ENCODE results near the gene NLGN1.

The NLGN1 gene

DNA sequence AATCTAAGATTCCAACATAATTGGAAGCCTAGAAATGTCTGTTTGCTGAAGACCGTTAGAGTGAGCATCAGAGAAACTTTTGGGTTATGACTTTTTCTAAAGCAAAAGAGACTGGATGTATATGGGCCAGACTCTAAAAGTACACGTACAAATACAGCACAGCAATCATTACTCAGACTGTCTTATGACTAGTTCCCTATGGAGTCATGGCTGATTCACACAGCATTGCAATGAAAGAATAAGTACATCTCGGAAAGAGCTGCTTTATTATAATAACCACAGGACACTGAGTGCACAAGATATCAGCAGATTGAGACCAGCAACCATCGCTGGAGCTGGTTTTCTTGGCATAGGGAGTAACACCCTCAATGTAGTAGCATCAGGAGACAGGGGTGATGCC lies 618.6 kb downstream of the NLGN1 start:
- DNase-seq, result no peak

DNA sequence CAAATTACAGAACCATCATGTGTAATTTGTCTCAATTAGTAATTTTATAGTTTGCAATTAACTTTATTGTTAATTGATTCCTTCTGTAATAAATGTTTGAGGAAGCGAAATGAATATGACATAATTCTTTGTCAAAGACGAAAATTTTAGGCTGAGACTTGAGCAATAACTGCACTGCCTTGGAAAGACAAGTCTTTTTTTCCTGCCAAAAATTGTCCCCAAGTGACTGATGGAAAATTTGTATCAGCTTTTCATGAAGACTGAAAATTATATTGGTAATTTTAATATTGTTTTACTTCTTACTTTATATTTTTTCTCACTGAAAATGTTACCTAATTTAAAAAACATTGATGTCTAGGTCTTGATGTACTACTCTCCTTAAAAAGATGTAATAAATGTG lies 622.6 kb downstream of the NLGN1 start:
- DNase-seq, result no peak

DNA sequence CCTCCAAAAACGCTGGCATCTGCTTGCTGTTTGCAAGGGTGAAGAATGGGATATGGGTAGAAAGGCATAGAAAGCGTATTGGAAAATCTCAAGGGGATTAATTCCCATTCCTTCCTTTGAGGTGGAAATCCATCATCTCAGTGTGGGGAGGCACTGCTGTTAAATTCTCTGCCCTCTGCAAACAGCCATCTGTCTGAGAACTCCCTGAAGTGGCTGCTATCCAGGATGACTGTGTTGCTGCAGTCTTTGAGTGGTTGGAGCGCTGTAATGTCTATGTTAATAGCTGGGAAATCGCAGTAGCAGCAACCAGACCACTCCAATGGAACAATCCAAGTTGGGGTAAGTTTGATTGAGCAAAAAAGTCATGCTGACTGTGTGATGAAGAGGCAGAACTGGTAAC lies 625.9 kb downstream of the NLGN1 start:
- no peak for DNase-seq

DNA sequence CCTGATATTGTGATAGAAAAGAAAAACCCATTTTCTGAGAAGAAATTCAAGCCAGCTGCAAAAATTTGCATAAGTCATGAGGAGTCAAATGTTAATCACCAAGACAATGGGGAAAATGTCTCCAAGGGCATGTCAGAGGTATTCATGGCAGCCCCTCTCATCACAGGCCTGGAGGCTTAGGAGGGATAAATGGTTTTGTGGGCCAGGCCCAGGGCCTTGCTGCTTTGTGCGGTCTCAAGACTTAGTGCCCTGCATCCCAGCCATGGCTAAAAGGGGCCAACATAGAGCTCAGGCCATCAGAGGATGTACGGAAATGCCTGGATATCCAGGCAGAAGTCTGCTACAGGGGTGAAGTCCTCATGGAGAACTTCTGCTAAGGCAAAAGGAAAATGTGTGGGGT lies 631.1 kb downstream of the NLGN1 start:
- DNase-seq, result no peak

DNA sequence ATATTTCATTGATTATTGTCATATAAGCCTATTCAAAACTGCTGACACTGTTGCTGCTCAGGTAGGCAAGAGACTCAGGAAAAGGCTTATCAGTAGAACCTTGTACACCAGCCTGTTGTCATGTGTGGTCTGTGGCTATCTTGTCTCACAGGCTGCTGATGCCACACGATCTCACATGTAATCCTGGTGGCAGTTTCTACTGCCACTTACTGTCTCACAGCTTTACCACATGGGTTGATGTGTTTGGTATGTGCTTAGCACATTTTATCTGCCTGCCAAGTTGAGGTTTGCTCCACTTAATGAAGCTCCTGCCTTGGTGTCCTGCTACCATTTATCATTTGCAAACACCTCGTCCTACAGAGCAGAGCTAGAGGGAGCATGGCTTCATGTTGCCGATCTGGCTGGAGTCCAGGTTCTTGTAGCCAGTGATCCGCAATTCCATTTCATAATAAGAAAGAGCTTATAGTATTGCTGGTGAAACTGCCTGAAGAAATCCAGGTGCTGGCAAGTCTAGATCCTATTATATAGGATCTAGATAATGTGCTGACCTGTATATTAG lies 637.9 kb downstream of the NLGN1 start:
- no peak for DNase-seq

DNA sequence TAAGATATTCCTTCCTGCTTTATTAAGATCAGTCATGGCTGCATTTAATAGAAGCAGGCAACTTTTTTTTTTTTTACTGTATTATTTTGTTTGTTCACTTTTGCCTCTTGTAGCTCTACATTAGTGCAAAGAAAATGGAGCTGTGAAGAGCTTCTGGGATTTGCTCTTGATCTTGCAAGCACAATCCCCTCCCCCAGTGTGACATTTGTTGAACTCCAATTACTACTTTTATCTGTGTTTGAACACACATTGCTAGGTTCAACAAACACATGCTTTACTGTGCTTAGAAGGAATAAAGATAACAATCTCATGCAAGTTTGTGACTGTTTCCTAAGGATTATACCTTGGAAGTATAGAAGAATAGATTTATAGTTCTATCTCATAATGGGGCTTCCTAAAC lies 648.8 kb downstream of the NLGN1 start:
- DNase-seq, result no peak

DNA sequence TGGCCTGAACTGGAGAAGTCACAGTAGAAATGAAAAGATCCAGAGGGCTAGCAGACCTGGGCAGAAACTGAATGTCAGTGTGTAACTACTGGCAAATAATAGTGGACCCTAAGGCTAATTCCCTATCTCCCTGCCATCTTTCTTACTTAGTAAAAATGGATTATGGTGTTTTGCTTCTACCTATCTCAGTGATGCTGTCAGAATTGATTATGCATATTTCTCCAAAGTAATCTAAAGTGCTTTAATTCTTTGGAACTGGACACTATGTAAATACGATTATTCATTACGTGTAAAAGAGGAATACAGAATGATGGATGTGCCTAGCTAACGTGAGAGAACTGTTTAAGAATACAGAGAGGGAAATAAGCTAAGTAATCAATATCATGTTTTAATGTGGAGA lies 651.9 kb downstream of the NLGN1 start:
- DNase-seq, result no peak

DNA sequence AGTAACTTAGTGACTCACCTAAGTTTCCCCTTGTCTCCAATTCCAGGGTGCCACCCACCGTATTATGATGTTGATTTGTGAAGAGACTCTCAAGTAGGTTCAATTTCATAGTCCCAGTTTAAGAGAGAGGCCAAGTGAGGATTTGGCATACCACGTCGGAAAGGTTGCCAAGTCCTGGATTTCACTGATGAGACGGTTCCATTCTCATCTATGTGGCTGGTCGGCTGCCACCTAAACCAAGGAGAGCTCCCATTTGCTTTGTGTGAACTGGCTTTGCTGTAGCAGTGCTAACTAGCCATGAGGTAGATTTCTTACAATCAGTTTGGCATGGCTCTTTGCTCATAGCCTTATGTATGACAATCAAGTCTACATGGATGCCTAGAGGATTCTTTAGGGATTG lies 653.6 kb downstream of the NLGN1 start:
- DNase-seq, result no peak

DNA sequence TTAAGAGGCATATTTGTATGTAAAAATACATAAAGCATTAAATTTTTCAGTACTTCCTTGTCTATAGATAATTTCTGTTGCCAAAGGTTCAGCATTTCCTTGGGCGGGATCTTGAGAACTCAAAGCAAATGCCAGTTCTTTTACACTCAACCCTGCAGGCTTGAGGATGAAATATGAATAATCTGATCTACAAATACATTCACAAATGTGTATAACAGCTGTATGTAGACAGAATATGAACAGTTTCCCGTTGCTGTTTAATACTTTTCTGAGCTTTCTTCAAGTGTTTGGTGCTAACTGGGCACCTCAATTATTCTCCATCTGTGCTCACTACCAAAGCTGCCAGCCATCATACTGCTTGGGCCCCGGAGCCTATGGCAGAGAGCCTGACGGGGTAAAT lies 661.3 kb downstream of the NLGN1 start:
- DNase-seq, result no peak

DNA sequence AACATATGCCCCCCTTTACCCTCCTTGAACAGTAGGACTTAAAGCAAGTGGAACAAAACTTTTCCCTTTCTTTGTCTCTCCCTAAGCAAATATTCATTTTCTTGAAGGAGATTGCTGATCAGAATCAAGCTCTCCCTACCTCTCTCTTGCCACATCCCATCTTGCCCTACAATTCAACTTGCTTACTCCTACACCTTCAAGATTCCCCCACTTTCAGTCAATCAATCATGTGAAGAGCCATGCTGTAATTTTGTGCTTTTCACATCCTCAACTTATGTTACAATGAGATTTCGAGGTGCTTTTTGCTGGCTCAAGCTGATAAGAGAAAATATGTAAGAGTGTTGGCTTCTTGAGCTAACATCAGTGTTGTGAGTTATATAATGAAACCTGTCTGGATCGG lies 662.9 kb downstream of the NLGN1 start:
- no peak for DNase-seq

DNA sequence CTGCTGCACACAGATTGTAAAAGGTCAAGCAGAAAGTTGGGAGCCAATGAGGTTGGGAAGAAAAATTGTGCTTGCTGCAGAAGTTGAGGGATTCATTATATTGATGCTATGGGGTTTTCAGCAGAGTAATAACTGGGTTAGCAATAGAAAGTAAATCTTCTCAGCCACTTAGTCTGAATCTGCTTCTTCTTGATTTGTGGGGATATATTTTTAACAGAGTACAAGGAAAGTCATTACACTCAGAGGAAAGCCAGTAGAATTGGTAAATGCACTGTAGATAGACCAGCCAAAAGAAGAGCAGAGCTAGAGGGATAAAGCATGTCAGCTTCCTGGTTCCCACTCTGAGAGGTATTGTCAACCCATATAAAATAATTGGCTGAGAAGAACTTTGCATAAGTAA lies 663.6 kb downstream of the NLGN1 start:
- DNase-seq, result no peak

DNA sequence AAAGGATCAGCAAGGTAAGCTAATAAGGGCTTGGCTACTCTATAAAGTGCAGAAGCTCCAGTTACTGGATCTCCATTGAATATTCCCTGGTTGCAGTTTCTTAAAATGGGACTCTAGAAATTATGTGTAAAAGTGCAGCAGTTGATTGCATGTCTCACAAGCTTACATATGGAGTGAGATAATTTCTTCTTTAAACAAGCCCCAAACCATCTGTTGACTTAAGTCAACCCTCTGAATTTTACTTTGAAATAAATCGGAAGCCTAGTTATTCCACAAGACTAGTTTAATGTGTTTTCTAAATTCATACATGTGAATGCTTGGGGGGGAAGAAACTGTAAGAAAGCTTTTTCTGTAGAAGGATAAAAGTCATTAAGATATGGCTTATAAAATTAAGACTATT lies 664.2 kb downstream of the NLGN1 start:
- DNase-seq, result no peak

DNA sequence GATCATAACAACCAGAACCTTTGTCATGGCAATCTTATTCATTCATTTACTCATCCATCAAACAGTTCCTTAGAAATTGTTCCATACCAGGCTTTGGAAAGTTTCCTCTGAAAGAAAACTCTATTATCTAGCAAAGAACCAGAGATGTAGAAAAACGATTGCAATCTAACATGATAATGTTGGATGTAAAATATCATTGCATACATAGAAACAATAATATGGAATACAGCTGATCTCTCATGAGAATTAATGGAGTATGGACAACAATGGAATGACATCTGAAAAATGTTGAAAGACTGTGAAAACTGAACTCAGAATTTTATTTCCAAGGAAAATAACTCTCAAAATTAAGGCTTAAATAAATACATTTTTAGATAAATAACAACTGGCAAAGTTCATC lies 665.4 kb downstream of the NLGN1 start:
- no peak for DNase-seq

DNA sequence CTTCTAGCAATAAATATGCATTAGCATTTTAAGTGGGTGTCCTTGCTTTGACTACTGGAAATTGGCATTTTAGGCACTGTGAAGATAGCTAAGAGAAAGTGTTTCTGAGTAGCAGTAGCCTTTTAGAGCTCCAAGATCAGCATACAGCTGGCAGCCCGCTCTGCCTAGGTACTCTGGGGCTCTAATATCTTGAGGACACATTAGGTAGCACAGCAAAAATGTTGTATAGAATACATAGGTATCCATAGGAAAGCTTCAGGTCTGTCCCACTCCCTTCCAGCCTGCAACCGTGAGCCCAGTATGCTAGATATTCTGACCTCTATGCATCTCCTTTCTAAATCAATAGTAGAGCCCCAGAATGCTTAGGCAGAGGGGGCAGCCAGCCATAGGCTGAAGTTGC lies 670.5 kb downstream of the NLGN1 start:
- no peak for DNase-seq

DNA sequence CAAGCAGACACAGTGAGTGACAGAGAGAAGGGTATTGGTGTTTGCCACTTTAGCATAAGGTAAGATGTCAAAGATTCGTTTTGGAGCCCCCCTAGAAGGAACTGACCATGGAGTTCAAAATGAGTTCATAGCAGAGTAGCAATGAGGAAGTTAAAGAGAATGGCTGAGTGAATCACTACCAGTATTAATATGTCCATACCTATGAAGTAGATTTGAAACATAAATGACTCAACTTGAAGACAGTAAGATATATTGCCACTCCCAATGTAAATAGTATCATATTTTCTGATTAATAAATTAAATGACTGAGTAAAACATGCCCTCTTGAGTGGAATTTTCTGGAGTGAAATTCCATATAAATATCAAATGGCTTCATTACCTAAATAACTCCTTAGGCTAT lies 675.1 kb downstream of the NLGN1 start:
- no peak for DNase-seq

DNA sequence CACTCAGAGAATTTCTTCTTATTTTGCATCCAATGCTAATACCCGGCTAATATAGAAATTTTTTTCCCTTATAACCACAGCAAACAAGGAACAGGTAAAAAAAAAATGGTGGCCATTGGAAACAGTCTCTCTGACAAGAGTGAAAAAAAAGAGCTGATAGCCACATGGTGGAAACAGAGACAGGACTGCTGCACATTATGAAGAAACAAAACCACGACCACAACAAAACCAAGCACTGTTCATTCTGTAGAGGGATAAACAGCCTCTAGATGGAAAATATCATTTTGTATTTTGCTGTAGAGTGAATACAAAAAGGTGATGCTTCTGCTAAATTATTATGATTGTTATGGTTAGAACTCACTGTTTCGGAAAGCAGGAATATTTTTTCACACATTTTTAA lies 686.2 kb downstream of the NLGN1 start:
- no peak for DNase-seq

DNA sequence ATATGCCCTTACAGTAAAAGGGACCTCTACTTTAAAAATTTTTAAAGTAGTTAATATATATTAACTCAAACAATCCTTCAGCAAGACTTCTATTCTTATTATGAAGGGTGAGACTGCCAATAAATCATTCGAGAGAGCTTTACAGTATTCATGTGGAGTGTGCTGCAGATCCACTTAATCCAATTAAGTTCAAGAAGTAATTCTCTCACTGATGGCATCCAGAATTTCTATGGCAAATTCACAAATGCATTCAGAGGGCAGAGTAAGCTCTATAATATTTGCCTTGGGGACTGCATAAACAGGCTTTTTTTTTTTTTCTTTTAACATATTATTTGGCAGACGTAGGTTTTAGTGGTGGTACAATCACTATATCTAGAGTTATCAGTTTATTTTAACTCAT lies 692.0 kb downstream of the NLGN1 start:
- DNase-seq, result no peak

DNA sequence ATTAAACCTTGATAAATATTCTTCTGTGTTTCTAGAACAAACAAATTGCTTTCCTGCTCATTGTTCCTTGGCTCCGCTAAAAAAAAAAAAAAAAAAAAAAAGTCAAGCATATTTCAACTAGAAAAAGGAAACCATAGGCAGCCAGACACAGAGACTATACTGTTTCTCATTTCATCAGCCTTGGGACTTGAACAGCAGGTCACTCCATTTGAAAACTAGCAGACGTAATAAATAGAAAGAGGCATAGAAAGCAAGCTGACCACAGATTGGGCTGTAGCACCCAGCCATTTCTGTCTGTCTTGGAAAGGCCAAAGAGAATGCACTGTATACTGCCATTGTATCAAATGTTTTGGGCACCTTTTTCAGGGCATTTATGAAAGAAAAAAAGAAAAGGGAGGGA lies 697.1 kb downstream of the NLGN1 start:
- DNase-seq, result no peak

DNA sequence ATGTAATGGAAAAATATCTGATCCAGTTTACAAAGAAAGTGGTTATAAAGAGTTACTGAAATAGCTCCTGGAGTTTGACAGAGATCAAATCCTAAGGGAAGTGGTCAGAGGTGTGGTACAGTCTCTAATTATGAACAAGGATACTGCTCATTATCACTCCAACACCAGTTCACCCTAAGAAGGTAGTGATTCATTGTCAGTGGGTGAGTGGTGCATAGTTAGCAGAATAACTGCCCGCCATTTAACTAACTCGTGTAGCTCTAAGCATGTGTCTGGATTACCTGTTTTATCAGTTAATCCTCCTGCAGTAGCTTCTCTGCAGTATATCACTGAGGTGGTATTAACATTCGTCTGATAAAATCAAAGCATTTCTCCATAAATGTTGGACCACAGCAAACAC lies 700.1 kb downstream of the NLGN1 start:
- DNase-seq, result no peak

DNA sequence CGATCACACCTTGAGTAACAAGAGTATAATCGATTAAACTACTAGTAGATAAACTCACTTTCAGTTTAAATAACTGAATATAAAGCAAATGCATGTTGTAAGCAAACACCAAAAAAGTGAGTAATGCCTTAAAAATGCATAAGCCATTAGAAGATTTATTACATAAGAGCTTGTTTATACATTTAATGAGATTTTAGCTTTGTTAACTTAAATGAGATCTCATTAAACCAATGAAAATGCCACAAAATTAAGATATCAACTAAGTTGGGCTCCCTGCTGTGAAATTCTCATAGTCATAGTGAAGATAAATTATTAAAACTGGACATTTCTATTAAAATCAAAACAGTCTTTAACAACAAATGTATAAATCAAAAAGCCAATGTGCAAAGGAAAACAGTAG lies 701.2 kb downstream of the NLGN1 start:
- no peak for DNase-seq

DNA sequence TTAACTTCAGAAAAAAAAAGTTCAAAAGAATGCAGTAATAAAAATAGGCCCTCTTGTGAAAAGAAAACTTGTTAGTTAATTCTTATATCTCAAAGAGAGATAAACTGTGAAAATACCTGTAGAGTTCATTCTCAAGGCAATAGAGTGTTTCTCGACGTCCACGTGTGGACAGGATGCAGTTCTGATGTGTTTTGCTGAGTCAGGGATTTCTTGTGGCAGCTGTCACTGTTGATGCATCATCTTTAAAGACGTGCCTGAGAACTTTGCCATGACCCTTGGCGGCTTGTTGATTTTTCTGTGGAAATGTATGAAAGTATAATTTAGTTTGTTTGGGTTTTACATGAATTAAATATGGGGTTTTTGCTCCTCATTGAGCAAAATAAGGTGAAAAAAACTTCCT lies 702.2 kb downstream of the NLGN1 start:
- no peak for DNase-seq

DNA sequence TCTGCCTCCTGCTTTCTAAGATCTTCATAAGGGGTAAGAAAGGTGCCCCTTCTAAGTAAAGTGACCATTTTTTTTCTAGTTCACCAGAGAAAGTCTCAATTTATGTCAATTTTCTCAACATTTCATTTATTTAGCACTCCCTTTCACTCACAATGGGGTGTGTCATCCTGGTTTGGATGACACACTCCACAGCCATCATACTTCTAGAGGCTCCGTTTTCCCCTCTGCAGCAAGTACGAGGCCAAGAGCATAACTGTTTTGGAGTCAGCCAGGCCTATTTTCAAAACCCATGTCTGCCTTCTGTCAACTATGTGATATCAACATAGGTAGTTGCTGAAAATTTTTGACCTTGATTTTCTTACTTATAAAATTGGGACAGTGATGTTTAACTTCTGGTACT lies 703.2 kb downstream of the NLGN1 start:
- DNase-seq, result no peak

DNA sequence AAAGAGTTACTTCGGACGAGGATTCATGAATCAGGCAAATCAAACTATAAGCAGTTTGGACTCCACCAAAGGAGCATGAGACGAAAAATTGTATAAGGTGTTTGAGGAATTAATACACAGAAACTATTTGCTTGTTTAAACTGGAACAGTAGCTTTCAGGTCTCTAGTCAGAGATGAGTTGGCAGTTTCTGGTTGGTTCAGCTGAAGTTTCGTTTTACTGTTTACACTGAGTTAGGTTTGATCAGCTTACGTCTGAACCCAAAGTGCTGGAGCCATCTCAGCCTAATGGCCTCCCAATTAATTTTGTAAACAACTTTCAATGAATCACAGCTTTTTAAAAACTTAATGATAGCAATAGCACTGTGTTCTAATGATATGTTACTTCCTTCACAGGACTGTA lies 703.7 kb downstream of the NLGN1 start:
- no peak for DNase-seq

DNA sequence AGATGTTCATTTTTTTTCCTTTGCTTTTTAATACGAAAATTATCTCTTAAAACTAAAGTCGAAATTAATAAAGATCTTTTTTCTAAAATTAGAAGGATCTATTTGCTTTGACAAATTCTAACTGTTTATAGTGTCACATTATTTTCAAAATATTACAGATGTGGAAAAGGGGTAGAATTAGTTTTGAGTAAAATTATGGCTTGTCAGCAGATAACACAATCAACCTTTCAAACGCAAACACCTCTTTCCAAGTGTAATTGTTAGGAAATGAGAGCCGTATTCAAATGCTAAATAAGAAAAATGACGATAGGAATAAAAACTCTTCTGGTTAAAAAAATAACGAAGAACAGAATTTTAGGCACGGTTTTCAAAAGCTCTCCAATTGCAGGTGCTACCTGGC lies 704.7 kb downstream of the NLGN1 start:
- DNase-seq, result no peak

DNA sequence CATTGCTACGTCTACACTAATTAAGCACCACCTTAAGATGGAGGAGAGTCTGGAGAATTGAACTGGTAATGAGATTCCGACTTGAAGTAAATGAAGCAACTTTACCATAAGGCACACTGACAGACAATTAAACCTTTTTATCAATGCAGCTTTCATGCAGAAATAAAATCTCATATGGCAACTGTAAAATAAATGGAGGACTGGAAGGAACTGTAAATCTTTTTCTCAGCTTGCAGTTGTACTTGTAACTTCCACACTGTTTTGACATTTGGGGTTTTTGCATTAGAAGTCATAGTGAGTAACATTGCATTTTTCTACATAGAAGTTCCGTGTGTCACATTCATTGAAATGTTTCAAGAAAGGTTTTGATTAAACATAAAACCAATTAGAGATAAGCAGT lies 705.3 kb downstream of the NLGN1 start:
- no peak for DNase-seq

DNA sequence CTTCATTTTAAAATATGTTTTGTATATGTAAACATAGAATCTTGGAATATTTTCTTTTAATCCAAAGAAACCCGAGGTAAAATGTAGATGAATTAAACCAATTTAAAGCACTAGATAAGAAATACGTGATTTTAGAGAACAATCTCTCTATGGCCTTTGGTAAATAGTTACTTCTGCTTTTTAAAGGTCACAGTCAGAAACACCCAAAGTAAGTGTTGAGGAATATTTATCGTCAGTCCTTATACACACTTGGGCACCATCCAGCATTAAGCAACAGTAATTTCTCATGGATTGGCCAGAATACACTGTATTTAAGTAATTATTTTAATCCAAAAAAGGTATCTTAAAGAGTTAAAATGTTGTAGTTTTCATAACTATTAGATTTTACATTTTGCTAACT lies 713.2 kb downstream of the NLGN1 start:
- DNase-seq, result no peak
